Measurements from ENCODE around the gene CDRT4.

DNA sequence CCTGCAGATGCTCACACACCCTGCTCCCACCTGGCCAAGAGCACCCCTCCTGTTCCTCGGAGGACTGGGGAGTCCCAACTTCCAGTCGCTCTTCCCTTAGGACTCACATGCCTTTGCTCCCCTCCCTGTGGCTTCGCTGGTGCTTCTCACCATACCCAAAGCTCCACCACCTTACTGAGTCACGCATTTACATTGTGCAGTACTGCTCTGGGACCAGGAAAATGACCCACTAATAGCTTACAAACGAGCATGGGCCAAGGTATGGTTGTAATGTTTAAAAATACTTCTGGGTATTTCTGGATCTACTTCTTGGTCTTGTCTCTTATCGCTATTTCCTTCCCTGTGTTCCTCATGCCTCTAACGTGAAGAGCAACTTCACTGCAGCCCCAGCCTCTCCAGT is 41.0 kb upstream of the CDRT4 start:
- no peak for TF ChIP-seq POLR2AphosphoS5 (IDR thresholded peaks at IDR 0.05; ENCODE audit: low read depth, low read length)
- TF ChIP-seq POLR2A (IDR thresholded peaks at IDR 0.05; ENCODE audit: low read depth, low read length), result no peak
- no peak for TF ChIP-seq TAF1 (IDR thresholded peaks at IDR 0.05; ENCODE audit: low read depth, low read length)
- TF ChIP-seq PAX5 (IDR thresholded peaks at IDR 0.05; ENCODE audit: insufficient read depth, low read length, severe bottlenecking), result no peak
- TF ChIP-seq POU2F2 (IDR thresholded peaks at IDR 0.05; ENCODE audit: low read depth, low read length), result no peak
- no peak for TF ChIP-seq SPI1 (IDR thresholded peaks at IDR 0.05; ENCODE audit: low read depth, low read length)

Data from GM12891 (cell line).